ENCODE data around the gene MFAP5. TPM values are rescaled to one million over a fixed set of nuclear protein-coding genes. Genes with fewer than 3 reads are reported as not detected.

Gene MFAP5
- total RNA-seq, 1 donor = 259 TPM

DNA sequence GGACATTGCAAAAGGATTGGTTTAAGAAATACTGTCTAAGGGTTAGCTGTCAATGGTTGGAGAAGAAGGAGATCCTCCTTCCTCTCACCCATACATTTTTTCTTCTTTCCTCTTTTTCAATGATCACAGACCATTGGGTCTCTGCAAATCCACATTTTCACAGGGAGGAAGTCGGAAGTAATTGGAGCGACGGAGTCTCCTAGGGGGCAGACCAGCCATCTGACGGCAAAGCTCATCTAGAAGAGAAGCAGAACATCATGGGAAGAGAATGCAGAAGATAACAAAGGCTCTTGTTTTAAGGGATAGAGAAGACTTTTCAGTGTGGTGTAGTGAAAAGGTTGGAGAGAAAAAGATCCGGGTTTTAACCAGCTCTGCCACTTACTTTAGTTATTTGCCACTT lies 14.7 kb downstream of the MFAP5 start:
- TF ChIP-seq, protein P1, sequence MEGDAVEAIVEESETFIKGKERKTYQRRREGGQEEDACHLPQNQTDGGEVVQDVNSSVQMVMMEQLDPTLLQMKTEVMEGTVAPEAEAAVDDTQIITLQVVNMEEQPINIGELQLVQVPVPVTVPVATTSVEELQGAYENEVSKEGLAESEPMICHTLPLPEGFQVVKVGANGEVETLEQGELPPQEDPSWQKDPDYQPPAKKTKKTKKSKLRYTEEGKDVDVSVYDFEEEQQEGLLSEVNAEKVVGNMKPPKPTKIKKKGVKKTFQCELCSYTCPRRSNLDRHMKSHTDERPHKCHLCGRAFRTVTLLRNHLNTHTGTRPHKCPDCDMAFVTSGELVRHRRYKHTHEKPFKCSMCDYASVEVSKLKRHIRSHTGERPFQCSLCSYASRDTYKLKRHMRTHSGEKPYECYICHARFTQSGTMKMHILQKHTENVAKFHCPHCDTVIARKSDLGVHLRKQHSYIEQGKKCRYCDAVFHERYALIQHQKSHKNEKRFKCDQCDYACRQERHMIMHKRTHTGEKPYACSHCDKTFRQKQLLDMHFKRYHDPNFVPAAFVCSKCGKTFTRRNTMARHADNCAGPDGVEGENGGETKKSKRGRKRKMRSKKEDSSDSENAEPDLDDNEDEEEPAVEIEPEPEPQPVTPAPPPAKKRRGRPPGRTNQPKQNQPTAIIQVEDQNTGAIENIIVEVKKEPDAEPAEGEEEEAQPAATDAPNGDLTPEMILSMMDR (IDR thresholded peaks at IDR 0.05; ENCODE audit: insufficient read depth, low read length) = no peak
- no peak overlapping the region for H3K4me3 ChIP-seq (ENCODE audit: low read depth, low read length)
- DNase-seq (ENCODE audit: low read depth) = no peak

DNA sequence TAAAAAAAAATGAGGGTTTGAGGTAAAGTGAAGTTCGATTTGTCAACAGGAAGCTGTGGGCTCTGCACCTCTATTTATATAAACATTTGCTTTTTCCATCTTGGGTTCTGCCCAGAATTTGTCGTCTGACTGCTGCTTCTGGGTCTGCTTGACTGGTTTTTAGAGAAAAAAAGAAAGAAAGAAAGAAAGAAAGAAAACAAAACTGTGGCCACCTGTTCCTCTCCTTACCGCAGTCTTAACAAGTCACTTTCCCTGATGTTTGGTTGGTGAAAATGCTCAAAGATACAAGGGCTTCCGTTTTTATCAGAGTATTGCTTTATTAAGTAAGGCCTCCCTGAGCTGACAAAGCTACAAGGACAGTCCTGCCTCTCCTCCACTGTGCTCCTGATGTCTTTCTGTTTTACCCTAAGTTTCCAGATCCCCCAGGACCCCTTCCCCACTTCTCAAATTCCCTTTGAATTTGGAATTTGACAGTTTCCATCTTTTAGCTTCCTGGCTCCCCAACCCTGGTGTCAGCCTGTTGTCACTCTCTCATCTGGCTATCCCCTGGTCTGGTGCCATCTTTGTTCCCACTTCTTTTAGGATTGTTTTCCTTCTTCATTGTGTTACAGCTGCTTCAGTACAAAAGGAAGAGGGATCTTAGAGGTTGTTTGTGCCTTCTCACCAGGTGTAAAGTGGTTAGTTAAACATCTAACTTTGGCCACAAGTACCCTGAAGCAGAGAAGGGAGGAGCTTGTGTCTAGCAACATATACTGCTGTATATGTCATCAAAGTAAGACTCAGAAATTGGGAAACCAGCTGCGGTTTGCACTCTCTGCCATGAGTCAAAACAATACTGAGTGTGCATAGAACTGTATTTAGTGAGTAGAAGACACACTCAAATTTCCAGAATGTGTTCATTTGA lies 18.0 kb downstream of the MFAP5 start:
- no peak overlapping the region for H3K4me3 ChIP-seq (ENCODE audit: low read depth, low read length)
- no peak for DNase-seq (ENCODE audit: low read depth)
- TF ChIP-seq, protein P1 (IDR thresholded peaks at IDR 0.05; ENCODE audit: insufficient read depth, low read length) = no peak

DNA sequence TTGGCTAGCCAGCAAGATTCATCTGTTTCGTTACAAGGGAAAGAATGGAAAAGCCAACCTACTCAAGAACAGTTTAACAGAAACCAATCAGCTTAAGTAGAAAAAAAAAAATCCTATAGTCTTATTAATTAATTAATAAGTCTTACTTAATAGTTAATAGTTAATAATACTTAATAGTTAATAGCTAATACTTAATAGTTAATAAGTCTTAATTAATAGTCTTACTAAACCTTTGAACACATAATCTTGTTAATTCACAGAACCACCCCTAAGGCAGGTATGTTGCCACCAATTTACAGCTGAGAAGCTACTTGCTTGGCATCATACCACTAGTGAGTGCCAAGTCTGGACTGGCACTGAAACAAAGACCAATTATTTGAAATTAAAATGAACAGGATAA lies 19.9 kb downstream of the MFAP5 start:
- TF ChIP-seq, protein P1 (IDR thresholded peaks at IDR 0.05; ENCODE audit: insufficient read depth, low read length) = no peak
- no peak overlapping the region for H3K4me3 ChIP-seq (ENCODE audit: low read depth, low read length)
- no peak for DNase-seq (ENCODE audit: low read depth)

DNA sequence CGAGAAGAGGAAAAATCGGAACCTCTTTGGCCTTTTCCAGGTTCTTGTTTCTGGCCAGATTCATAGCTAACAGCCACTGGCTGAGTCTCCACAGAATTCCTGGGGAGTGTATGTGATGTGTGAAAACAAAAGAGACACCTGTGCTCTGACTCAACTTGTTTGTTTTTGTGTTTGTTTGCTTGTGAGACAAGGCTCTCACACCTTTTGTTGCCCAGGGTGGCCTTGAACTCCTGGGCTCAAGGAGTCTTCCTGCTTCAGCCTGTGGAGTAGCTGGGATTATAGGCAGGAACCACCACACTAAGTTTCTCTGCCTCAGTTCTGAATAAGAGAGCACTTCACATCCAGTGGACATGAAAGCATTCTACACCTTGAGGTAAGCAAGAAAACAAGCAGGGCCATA lies 22.7 kb downstream of the MFAP5 start:
- no peak for DNase-seq (ENCODE audit: low read depth)
- TF ChIP-seq, protein P1 (IDR thresholded peaks at IDR 0.05; ENCODE audit: insufficient read depth, low read length) = no peak
- no peak overlapping the region for H3K4me3 ChIP-seq (ENCODE audit: low read depth, low read length)

DNA sequence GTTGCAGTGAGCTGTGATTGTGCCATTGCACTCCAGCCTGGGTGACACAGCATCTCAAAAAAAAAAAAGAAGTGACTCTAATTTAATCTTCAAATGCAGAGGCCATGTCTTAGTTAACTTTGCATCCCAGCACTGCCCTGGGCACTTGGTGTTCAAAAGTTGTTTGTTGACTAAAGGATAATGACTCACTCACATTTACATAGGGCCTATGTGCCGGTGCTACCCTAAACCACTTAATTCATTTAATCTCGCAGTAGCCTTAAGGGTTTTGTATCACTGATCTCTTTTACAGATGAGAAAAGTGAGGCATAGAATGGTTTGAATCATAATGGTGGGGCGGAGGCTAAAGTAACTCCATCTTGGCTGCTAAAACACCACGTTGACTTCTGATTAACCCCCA lies 23.7 kb downstream of the MFAP5 start:
- TF ChIP-seq, protein P1 (IDR thresholded peaks at IDR 0.05; ENCODE audit: insufficient read depth, low read length) = no peak
- no peak overlapping the region for H3K4me3 ChIP-seq (ENCODE audit: low read depth, low read length)

DNA sequence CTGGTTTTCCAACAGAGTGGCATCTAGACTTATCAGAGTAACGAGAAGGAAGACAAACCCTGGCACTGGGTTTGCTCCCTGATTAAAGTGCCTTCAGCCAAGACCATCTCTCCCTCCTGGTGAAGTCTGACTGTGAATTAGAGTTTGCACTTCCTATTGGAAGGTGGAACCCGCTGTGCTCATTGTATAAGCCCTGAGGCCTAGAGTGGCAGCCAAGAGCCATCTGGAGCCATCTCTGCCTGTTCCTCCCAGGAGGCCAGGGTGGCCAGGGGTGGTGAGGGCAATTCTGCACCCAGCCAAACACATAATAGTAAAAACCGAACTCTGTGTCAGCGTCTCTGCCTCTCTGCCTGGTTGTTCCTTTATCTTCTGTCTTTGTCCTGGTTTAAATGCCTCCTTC lies 25.0 kb downstream of the MFAP5 start:
- no peak overlapping the region for H3K4me3 ChIP-seq (ENCODE audit: low read depth, low read length)
- DNase-seq (ENCODE audit: low read depth) = no peak
- TF ChIP-seq, protein P1 (IDR thresholded peaks at IDR 0.05; ENCODE audit: insufficient read depth, low read length) = no peak

More for the DNA sequence above, 23.7 kb downstream of the MFAP5 start:
- DNase-seq (ENCODE audit: low read depth) = no peak

All from fibroblast of the aortic adventitia (primary cell).